ENCODE measurements around the gene DLG1.
"Not testable (repeated sequence)": the region's sequence is repeated elsewhere in the genome, so short reads cannot be mapped to it uniquely, and the experiment has no call there.

DLG1 gene

GRCh38 chr3:197216914-197217313 lies 81.5 kb downstream of the DLG1 start:
- in situ Hi-C loops (cut with HindIII; ENCODE audit: low sequenced_read_pairs): no loop called here

GRCh38 chr3:197216169-197216860 lies 82.1 kb downstream of the DLG1 start:
- in situ Hi-C loops (cut with HindIII; ENCODE audit: low sequenced_read_pairs): no loop called here

GRCh38 chr3:197212290-197212689 lies 86.1 kb downstream of the DLG1 start:
- in situ Hi-C loops (cut with HindIII; ENCODE audit: low sequenced_read_pairs): no loop called here

GRCh38 chr3:197211698-197212097 lies 86.7 kb downstream of the DLG1 start:
- in situ Hi-C loops (cut with HindIII; ENCODE audit: low sequenced_read_pairs): not testable (repeated sequence)

GRCh38 chr3:197209366-197210260 lies 88.8 kb downstream of the DLG1 start:
- in situ Hi-C loops (cut with HindIII; ENCODE audit: low sequenced_read_pairs): no loop called here

- in situ Hi-C loops (cut with HindIII; ENCODE audit: low sequenced_read_pairs): no loop called here
Measured at GRCh38 chr3:197206913-197207312, 91.5 kb downstream of the DLG1 start.

GRCh38 chr3:197205675-197206074 lies 92.7 kb downstream of the DLG1 start:
- in situ Hi-C loops (cut with HindIII; ENCODE audit: low sequenced_read_pairs): no loop called here

GRCh38 chr3:197205265-197205664 lies 93.1 kb downstream of the DLG1 start:
- in situ Hi-C loops (cut with HindIII; ENCODE audit: low sequenced_read_pairs): no loop called here

GRCh38 chr3:197204736-197205135 lies 93.7 kb downstream of the DLG1 start:
- in situ Hi-C loops (cut with HindIII; ENCODE audit: low sequenced_read_pairs): no loop called here

- in situ Hi-C loops (cut with HindIII; ENCODE audit: low sequenced_read_pairs): no loop called here
Measured at GRCh38 chr3:197203714-197204146, 94.7 kb downstream of the DLG1 start.

- in situ Hi-C loops (cut with HindIII; ENCODE audit: low sequenced_read_pairs): no loop called here
Measured at GRCh38 chr3:197202694-197203093, 95.7 kb downstream of the DLG1 start.

- in situ Hi-C loops (cut with HindIII; ENCODE audit: low sequenced_read_pairs): no loop called here
Measured at GRCh38 chr3:197201791-197202452, 96.5 kb downstream of the DLG1 start.

GRCh38 chr3:197200856-197201255 lies 97.6 kb downstream of the DLG1 start:
- in situ Hi-C loops (cut with HindIII; ENCODE audit: low sequenced_read_pairs): not testable (repeated sequence)

- in situ Hi-C loops (cut with HindIII; ENCODE audit: low sequenced_read_pairs): no loop called here
Measured at GRCh38 chr3:197197334-197197733, 101.1 kb downstream of the DLG1 start.

- in situ Hi-C loops (cut with HindIII; ENCODE audit: low sequenced_read_pairs): no loop called here
Measured at GRCh38 chr3:197196192-197196591, 102.2 kb downstream of the DLG1 start.

- in situ Hi-C loops (cut with HindIII; ENCODE audit: low sequenced_read_pairs): no loop called here
Measured at GRCh38 chr3:197195326-197195725, 103.1 kb downstream of the DLG1 start.

GRCh38 chr3:197193759-197194158 lies 104.7 kb downstream of the DLG1 start:
- in situ Hi-C loops (cut with HindIII; ENCODE audit: low sequenced_read_pairs): not testable (repeated sequence)

- in situ Hi-C loops (cut with HindIII; ENCODE audit: low sequenced_read_pairs): no loop called here
Measured at GRCh38 chr3:197191897-197192296, 106.5 kb downstream of the DLG1 start.

GRCh38 chr3:197189623-197190022 lies 108.8 kb downstream of the DLG1 start:
- in situ Hi-C loops (cut with HindIII; ENCODE audit: low sequenced_read_pairs): no loop called here

- in situ Hi-C loops (cut with HindIII; ENCODE audit: low sequenced_read_pairs): no loop called here
Measured at GRCh38 chr3:197188963-197189362, 109.4 kb downstream of the DLG1 start.

- in situ Hi-C loops (cut with HindIII; ENCODE audit: low sequenced_read_pairs): no loop called here
Measured at GRCh38 chr3:197186887-197187588, 111.4 kb downstream of the DLG1 start.
